ENCODE results near the gene FBXO27. TPM values are rescaled to one million over a fixed set of nuclear protein-coding genes. Genes with fewer than 3 reads are reported as not detected.

The FBXO27 gene
- total RNA-seq, 1 donor from 2014 or later = 144 TPM

DNA sequence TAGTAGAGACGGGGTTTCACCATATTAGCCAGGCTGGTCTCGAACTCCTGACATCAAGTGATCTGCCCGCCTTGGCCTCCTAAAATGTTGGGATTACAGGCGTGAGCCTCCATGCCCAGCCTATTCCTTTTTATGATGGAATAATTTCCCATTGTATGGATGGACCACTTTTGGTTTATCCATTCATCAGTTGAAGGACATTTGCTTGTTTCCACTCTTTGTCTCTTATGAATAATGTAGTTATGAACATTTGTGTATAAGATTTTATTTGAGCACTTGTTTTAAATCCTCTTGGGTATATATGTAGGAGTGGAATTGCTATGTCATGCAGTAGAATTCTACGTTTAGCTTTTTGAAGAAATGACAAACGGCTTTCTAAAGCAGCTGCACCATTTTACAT lies 23.3 kb downstream of the FBXO27 start:
- no peak overlapping the region for H3K27ac ChIP-seq
- no peak for DNase-seq (ENCODE audit: low spot score in 2 of 2)

DNA sequence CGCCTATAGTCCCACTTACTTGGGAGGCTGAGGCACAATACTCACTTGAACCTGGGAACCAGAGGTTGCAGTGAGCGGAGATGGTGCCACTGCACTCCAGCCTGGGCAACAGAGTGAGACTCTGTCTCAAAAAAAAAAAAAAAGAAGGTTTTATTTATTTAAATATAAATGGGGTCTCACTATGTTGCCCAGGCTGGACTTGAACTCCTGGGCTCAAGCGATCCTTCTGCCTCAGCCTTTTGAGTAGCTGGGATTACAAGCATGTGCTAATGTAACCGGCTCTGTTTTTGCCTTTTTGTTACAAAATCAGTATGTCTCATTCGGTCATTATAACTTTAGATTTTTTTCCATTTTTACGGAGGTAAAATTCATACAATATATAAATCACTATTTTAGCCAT lies 24.2 kb downstream of the FBXO27 start:
- Histone ChIP-seq H3K9me3 (no peaks in the 10 kb centered on the region), H3K4me1 (no peaks in the 10 kb centered on the region), H3K36me3 (no peaks in the 10 kb centered on the region), H3K4me3 (no peak overlapping the region), H3K27ac (no peak overlapping the region), H3K27me3 (no peaks in the 10 kb centered on the region)
- intact Hi-C loops (cut with DNase I) = no loop called here
- no peak for DNase-seq (ENCODE audit: low spot score in 2 of 2)
- TF ChIP-seq, protein P1, sequence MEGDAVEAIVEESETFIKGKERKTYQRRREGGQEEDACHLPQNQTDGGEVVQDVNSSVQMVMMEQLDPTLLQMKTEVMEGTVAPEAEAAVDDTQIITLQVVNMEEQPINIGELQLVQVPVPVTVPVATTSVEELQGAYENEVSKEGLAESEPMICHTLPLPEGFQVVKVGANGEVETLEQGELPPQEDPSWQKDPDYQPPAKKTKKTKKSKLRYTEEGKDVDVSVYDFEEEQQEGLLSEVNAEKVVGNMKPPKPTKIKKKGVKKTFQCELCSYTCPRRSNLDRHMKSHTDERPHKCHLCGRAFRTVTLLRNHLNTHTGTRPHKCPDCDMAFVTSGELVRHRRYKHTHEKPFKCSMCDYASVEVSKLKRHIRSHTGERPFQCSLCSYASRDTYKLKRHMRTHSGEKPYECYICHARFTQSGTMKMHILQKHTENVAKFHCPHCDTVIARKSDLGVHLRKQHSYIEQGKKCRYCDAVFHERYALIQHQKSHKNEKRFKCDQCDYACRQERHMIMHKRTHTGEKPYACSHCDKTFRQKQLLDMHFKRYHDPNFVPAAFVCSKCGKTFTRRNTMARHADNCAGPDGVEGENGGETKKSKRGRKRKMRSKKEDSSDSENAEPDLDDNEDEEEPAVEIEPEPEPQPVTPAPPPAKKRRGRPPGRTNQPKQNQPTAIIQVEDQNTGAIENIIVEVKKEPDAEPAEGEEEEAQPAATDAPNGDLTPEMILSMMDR (IDR thresholded peaks at IDR 0.05) = no peak

More for the DNA sequence above, 23.3 kb downstream of the FBXO27 start:
- Histone ChIP-seq H3K4me1 (no peaks in the 10 kb centered on the region), H3K9me3 (no peaks in the 10 kb centered on the region), H3K27me3 (no peaks in the 10 kb centered on the region), H3K4me3 (no peak overlapping the region), H3K36me3 (no peaks in the 10 kb centered on the region)
- TF ChIP-seq, protein P1 (IDR thresholded peaks at IDR 0.05) = no peak
- intact Hi-C loops (cut with DNase I) = no loop called here

DNA sequence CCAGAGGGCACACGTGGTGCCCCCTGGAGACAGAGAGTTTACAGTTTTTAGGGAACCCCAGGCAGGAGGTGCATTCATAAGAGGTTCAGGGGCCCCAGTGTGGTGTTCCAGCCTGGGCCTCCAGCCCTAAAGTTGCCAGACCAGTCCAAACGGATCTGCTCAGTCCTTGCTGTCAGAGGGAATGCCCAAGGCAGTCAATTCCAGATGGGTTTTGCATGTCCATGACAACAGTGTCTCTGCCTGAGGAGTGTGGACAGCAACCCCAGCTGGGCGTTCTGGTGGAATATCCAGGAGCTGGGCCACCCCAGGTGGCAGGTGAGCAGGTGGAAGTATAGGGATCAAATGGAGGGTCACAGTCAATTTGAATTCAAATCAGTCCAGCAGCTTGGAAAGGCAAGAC lies 25.3 kb downstream of the FBXO27 start:
- no peaks in the 10 kb centered on the region for H3K27me3 ChIP-seq
- H3K4me3 ChIP-seq = no peak overlapping the region
- TF ChIP-seq, protein P1 (IDR thresholded peaks at IDR 0.05) = no peak
- H3K4me1 ChIP-seq = no peaks in the 10 kb centered on the region
- no peaks in the 10 kb centered on the region for H3K36me3 ChIP-seq
- intact Hi-C loops (cut with DNase I) = no loop called here
- H3K27ac ChIP-seq = no peak overlapping the region
- no peaks in the 10 kb centered on the region for H3K9me3 ChIP-seq
- no peak for DNase-seq (ENCODE audit: low spot score in 2 of 2)

DNA sequence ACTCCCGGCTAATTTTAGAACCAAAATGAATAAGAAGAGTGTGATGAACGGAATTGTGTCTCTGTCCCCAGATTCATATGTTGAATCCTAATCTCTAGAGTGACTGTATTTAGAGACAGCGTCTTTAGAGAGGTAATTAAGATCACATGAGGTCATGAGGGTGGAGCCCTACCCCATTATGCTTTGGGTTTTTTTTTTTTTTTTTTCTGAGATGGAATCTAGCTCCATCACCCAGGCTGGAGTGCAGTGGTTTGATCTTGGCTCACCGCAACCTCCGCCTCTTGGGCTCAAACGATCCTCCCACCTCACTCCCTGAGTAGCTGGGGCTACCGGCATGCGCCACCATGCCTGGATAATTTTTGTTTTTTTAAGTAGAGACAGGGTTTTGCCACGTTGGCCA lies 27.9 kb downstream of the FBXO27 start:
- no peak overlapping the region for H3K4me3 ChIP-seq
- TF ChIP-seq, protein P1 (IDR thresholded peaks at IDR 0.05) = no peak
- no peak for DNase-seq (ENCODE audit: low spot score in 2 of 2)
- no peaks in the 10 kb centered on the region for H3K27me3 ChIP-seq
- H3K9me3 ChIP-seq = no peaks in the 10 kb centered on the region
- no peaks in the 10 kb centered on the region for H3K36me3 ChIP-seq
- no peaks in the 10 kb centered on the region for H3K4me1 ChIP-seq
- no peak overlapping the region for H3K27ac ChIP-seq
- intact Hi-C loops (cut with DNase I) = no loop called here

DNA sequence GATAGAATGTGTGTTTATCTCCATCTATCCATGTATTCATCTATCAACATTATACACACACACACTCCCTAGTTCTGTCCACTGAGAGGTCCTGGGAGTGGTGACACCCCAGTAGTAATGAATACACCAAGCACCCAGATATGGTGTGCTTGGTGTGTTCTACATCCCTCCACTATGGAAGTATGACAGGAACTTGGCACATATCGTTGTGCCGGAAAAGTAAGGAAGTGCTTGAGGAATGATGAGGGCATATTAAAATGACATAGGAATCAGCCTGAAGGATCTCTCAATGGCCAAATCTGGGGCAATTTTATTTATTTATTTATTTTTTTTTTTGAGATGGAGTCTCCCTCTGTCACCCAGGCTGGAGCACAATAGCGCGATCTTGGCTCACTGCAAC lies 28.6 kb downstream of the FBXO27 start:
- TF ChIP-seq, protein P1 (IDR thresholded peaks at IDR 0.05) = no peak
- Histone ChIP-seq H3K4me3 (no peak overlapping the region), H3K4me1 (no peaks in the 10 kb centered on the region), H3K27me3 (no peaks in the 10 kb centered on the region), H3K36me3 (no peaks in the 10 kb centered on the region), H3K27ac (no peak overlapping the region), H3K9me3 (no peaks in the 10 kb centered on the region)
- intact Hi-C loops (cut with DNase I) = no loop called here
- DNase-seq (ENCODE audit: low spot score in 2 of 2) = no peak

DNA sequence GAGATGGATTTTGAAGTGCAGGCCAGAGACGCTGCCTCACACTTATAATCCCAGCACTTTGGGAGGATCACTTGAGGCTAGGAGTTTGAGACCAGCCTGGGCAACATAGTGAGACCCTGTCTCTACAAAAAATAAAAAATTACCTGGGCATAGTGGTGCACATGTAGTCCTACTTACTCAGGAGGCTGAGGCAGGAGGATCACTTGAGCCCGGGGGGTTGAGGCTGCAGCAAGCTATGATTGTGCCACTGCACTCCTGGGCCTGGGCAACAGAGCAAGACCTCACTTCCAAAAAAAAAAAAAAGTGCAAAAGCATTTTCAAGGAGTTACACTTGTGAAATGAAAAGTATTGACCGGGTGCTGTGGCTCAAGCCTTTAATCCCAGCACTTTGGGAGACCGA lies 29.2 kb downstream of the FBXO27 start:
- Histone ChIP-seq H3K27ac (no peak overlapping the region), H3K4me3 (no peak overlapping the region), H3K4me1 (no peaks in the 10 kb centered on the region), H3K27me3 (no peaks in the 10 kb centered on the region), H3K36me3 (no peaks in the 10 kb centered on the region), H3K9me3 (no peaks in the 10 kb centered on the region)
- TF ChIP-seq, protein P1 (IDR thresholded peaks at IDR 0.05) = no peak
- no peak for DNase-seq (ENCODE audit: low spot score in 2 of 2)
- intact Hi-C loops (cut with DNase I) = no loop called here

All from ascending aorta (tissue), 2 donors.